HuH-7.5 (cell line): ENCODE measurements around the gene GATAD2B.
"Not testable (repeated sequence)": the region's sequence is repeated elsewhere in the genome, so short reads cannot be mapped to it uniquely, and the experiment has no call there.

Experiments used
- DNase-seq: peaks from one replicate; pipeline ENCODE4 v3.0.0; 2011; ENCODE audit warnings: low spot score

The GATAD2B gene

GRCh38 chr1:153888533-153888932, 34.2 kb downstream of the GATAD2B start:
- DNase-seq, result no peak

GRCh38 chr1:153886127-153886526, 36.6 kb downstream of the GATAD2B start:
- no peak for DNase-seq

GRCh38 chr1:153883223-153883622, 39.5 kb downstream of the GATAD2B start:
- DNase-seq, result no peak

- no peak for DNase-seq
Measured at GRCh38 chr1:153882296-153882912, 40.4 kb downstream of the GATAD2B start.

- DNase-seq, result no peak
Measured at GRCh38 chr1:153881751-153882150, 41.0 kb downstream of the GATAD2B start.

GRCh38 chr1:153880962-153881361, 41.8 kb downstream of the GATAD2B start:
- DNase-seq, result no peak

- DNase-seq, result no peak
Measured at GRCh38 chr1:153880024-153880423, 42.7 kb downstream of the GATAD2B start.

GRCh38 chr1:153877112-153877511, 45.7 kb downstream of the GATAD2B start:
- DNase-seq, result no peak

- DNase-seq, result no peak
Measured at GRCh38 chr1:153872934-153873333, 49.8 kb downstream of the GATAD2B start.

GRCh38 chr1:153872331-153872730, 50.4 kb downstream of the GATAD2B start:
- no peak for DNase-seq

GRCh38 chr1:153869486-153869885, 53.3 kb downstream of the GATAD2B start:
- DNase-seq, result no peak

GRCh38 chr1:153866045-153866850, 56.5 kb downstream of the GATAD2B start:
- DNase-seq, result no peak

GRCh38 chr1:153860285-153860684, 62.5 kb downstream of the GATAD2B start:
- no peak for DNase-seq

GRCh38 chr1:153857505-153857904, 65.3 kb downstream of the GATAD2B start:
- no peak for DNase-seq

- no peak for DNase-seq
Measured at GRCh38 chr1:153856763-153857162, 66.0 kb downstream of the GATAD2B start.

GRCh38 chr1:153852170-153852569, 70.6 kb downstream of the GATAD2B start:
- no peak for DNase-seq

- DNase-seq, result no peak
Measured at GRCh38 chr1:153849487-153850185, 73.1 kb downstream of the GATAD2B start.

- DNase-seq, result no peak
Measured at GRCh38 chr1:153848805-153849204, 74.0 kb downstream of the GATAD2B start.

GRCh38 chr1:153845158-153845557, 77.6 kb downstream of the GATAD2B start:
- no peak for DNase-seq

- not testable (repeated sequence) for DNase-seq
Measured at GRCh38 chr1:153844349-153844748, 78.4 kb downstream of the GATAD2B start.

- no peak for DNase-seq
Measured at GRCh38 chr1:153842006-153842471, 80.7 kb downstream of the GATAD2B start.

GRCh38 chr1:153841463-153841994, 81.2 kb downstream of the GATAD2B start:
- DNase-seq, result no peak

GRCh38 chr1:153840774-153841173, 82.0 kb downstream of the GATAD2B start:
- not testable (repeated sequence) for DNase-seq
